HG03025 (cell line): ENCODE results near the gene CHIC2.
"Not testable (repeated sequence)": the region's sequence is repeated elsewhere in the genome, so short reads cannot be mapped to it uniquely, and the experiment has no call there.

ENCODE experiments used
- ATAC-seq: cut with Tn5 transposase; IDR thresholded peaks from one replicate; pipeline ENCODE4 v1.9.1; 2021; ENCODE audit warnings: mild to moderate bottlenecking, moderate library complexity; ENCODE audit not compliant: unreplicated experiment, low FRiP score

CHIC2 gene

GRCh38 chr4:54064317-54065111 is at the start of gene CHIC2:
Gene CHIC2 (minus strand): TSS chr4:54064605. CDS start chr4:54064300, 305 bp downstream.
- peak; percentile 97 for ATAC-seq

DNA sequence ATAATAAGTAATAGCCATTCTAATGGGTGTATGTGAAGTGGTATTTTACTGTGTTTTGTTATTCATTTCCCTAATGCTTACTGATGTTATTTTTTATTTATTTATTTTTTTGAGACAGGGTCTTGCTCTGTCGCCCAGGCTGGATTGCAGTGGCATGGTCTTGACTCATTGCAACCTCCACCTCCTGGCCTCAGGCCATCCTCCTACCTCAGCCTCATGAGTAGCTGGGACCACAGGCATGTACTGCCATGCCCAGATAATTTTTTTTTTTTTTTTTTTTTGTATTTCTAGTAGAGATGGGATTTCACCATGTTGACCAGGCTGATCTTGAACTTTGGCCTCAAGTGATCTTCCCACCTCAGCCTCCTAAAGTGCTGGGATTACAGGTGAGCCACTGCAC is 48.8 kb upstream of the CHIC2 start:
- not testable (repeated sequence) for ATAC-seq

- ATAC-seq: no peak
These were observed 45.6 kb upstream of the CHIC2 start for GRCh38 chr4:54110019-54110416.

DNA sequence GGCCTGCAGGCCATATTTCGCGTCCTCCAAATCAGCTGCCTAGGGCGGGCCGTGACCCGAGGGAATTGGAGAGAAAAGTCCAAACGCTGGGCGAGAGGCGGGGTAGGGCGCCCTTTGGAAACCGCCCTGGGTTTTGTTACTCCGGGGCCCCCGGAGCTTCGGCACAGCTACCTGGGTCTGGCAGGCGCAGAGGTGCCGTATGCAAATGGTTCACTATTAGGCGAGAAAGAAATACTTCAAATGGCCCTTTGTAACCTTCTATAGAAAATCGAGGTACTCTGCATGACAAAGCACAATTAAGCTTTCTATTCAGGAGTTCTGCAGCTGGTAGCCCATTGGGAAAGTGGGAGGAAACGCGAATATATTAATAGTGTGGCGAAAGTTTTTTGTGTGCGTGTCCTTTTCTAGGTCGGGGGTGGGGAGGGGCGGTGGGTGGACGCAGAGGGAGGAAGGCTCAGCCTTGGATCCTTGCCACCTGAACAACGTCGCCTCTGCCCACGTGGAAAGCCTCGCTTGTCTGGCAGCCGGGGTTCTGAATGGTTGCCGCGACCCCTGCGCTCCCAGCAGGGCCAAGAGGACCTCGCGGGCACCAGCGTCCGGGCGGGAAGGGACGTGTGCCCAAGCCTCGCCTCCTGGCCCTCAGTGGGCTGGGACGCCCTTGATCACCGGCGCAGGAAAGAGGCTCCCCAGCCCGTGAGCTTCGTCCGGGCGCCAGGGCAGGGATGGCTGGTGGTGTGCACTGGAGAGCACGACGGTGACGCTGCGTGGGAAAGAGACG is 45.0 kb upstream of the CHIC2 start:
- ATAC-seq: no peak

- ATAC-seq: no peak
These were observed 43.7 kb upstream of the CHIC2 start for GRCh38 chr4:54107951-54108748.

DNA sequence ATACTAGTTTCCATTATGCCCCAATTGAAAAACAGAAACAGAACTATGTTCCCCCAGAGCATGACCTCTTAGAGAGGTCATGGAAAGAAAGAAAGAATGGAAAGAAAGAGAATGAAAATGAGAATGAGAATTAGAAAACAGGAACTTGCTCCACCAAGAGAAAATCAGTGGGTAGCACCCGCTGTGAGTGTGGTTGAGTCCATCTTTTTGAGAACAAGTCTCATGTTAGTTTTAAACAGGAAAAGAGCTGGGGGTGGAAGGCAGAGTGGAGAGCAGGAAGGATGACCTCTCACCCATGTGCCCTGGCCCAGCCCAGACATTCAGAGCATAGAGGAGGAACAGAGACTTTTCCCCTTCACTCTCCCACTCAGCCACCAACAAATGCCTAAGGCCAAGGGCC is 40.5 kb upstream of the CHIC2 start:
- ATAC-seq: no peak

- no peak for ATAC-seq
These were observed 38.8 kb upstream of the CHIC2 start for GRCh38 chr4:54103190-54103574.

- no peak for ATAC-seq
These were observed 38.2 kb upstream of the CHIC2 start for GRCh38 chr4:54102531-54103106.

GRCh38 chr4:54101190-54102041 is 37.0 kb upstream of the CHIC2 start:
- ATAC-seq: no peak

DNA sequence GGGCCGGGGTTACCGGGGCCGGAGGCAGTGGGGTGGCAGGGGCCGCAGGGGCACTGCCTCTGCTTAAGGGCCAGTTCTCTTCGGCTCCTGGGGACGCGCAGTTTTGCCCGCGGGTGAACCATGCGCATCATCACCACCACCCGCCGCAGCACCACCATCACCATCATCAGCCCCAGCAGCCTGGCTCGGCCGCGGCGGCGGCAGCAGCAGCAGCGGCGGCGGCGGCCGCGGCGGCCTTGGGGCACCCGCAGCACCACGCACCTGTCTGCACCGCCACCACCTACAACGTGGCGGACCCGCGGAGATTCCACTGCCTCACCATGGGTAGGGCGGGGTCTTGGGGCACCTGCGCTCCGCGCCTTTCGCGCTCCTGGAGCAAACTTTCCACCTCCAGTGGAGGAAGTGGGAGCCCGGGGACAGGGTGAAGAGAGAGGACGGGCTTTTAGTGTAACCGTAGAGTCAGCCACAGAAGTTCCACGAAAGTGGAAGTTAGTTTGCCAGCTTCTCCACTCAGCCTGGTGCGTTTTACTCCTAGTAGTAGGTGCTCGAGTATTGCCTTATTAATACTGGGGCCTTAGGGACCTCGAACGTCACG is 36.3 kb upstream of the CHIC2 start:
- ATAC-seq: no peak

- no peak for ATAC-seq
These were observed 35.6 kb upstream of the CHIC2 start, which contains the start of gene GSX2 for GRCh38 chr4:54099748-54100574. Gene GSX2 (plus strand): TSS chr4:54100163. CDS start chr4:54100345, 182 bp downstream.

DNA sequence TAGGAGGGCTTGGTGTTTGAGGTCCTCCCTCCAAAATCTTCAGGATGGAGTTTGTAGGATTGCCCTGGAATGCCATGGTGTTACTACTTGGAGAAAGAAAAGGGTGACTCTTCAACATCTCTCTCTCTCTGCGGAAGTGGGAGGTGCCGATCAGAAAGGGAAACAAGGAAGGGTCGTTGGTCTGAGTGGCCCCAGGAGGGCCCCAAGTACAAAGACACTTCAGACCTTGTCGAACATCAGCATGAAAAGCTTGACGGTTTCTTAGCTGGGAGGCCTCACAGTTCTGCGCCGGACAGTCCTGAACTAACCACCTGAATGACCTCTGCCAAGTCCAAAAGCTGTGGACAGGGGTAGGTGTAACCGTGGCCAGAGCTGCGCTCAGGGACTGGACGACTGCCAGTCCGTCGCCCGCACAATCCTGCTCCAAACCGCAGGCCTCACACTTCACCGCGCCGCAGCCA is 34.9 kb upstream of the CHIC2 start:
- no peak for ATAC-seq

GRCh38 chr4:54098375-54098774 is 34.0 kb upstream of the CHIC2 start:
- ATAC-seq: no peak

DNA sequence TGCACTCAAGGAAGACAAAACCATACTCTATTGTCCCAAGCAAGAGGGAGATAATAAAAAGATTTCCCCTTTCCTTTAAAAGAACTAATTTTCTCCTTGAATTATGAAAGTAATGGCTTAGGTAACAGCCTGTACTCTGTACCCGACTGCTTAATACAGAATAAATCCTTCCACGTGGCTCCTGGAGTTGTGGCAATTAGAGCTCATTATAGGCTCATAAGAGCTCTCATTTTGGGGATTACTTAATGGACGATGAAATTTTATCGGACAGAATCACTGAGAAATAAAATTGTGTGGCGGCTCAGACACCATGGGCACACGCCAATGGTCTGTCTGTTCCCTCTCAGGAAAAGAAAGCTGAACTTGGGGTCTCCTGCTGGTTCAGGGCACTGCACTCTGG is 32.7 kb upstream of the CHIC2 start:
- ATAC-seq: no peak

DNA sequence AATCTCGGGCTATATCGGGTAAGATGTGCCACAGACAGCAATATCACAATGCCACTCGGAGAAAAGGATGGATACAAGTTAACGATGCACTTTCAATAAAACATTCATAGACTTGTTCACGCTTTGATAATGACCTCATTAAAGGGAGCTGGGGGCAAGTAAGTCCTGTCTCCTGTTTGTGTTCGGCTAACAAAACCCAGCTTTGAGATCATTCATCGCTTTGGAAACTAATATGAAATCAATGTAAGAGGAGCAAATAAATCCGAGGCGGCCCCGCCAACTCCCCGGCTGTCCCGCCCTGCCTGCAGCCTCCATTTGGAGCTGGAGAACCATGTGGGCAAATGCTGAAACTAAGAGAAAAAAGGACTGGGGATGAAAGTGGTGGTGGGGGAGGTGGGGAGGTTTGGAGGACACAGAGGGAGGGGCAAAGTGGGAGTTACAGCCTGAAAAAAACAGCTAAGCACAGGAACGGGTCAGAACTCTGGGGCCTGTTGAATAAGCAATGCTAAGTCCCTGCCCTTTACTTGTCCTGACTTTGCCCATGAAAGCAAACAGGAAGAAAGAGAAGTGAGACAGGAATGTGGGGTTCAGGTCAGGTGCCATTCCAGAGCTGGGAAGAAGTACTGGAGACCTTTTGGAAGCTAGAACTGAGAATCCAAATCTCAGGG is 32.0 kb upstream of the CHIC2 start:
- no peak for ATAC-seq

GRCh38 chr4:54095110-54095825 is 30.9 kb upstream of the CHIC2 start:
- ATAC-seq: no peak

DNA sequence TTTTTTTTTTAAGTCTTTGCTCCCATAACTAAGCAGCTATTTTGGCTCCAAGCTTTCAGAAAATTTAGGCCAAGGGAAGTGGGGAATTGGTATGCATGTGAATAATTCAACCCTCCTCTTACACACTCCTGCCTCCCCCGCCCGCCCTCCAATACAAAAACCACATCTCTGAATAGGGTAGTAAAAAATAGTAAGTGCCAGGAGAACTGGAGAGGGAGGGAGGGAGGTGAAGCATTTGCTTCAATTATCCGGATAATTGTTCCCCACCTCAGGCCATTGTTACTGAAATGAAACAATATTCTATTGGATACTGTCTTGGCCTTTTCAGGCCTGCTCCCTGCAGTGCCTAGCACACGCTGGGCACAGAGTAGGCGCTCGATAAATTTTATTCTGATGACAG is 30.0 kb upstream of the CHIC2 start:
- no peak for ATAC-seq
